PFSK-1 (cell line): Measurements from ENCODE around the gene HIVEP2.

Experiments used
- FOXP2 ChIP-seq: optimal IDR thresholded peaks from 2 replicates; pipeline ENCODE3; 2011; ENCODE audit warnings: borderline replicate concordance, control low read depth, inconsistent platforms; ENCODE audit not compliant: insufficient read depth; ENCODE audit errors: extremely low read length, extremely low read depth
- POLR2AphosphoS5 ChIP-seq: IDR thresholded peaks from 2 replicates; pipeline ENCODE4 v1.6.1; 2012; ENCODE audit warnings: low read depth, mild to moderate bottlenecking, control low read depth, low read length, moderate library complexity
- SIN3A ChIP-seq: IDR thresholded peaks from 2 replicates; pipeline ENCODE4 v1.6.1; 2012; ENCODE audit warnings: mild to moderate bottlenecking, low read length, moderate library complexity, borderline replicate concordance; ENCODE audit not compliant: insufficient read depth
- TAF1 ChIP-seq: IDR thresholded peaks from 2 replicates; pipeline ENCODE4 v1.6.1; 2012; ENCODE audit warnings: low read length, control low read depth, borderline replicate concordance; ENCODE audit not compliant: insufficient read depth
- TF ChIP-seq, protein P1 (sequence below), 2 experiments: IDR thresholded peaks; 2 replicates each; pipeline versions ENCODE4 v1.6.1 to v1.8.0; 2011 to 2012; ENCODE audit warnings: low read depth in 2 of 2, low read length in 2 of 2, control low read depth in 1 of 2, inconsistent platforms in 1 of 2, mild to moderate bottlenecking in 1 of 2, moderate library complexity in 1 of 2; ENCODE audit not compliant: insufficient read depth in 1 of 2

The HIVEP2 gene

DNA sequence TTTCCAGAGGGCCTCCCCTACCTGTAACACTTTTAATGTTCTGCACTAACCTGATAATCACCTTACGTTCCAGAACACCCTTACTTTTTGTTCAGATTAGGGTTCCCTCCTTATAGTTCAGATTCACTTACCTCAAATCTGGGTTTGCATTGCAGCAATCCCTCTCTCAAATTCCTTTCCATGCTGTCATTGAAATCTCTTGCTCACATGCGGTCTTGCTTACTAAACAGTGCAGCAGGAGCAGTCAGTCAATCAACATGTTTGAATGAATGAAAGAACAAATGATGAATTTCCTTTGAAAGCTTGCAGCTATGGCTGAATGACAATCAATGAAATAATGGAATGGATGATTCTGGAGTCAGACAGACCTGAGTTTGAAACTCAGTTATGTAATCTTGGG is 200.1 kb downstream of the HIVEP2 start:
- TF ChIP-seq SIN3A (no peak), FOXP2 (no peak), POLR2AphosphoS5 (no peak), TAF1 (no peak)
- TF ChIP-seq, protein P1, sequence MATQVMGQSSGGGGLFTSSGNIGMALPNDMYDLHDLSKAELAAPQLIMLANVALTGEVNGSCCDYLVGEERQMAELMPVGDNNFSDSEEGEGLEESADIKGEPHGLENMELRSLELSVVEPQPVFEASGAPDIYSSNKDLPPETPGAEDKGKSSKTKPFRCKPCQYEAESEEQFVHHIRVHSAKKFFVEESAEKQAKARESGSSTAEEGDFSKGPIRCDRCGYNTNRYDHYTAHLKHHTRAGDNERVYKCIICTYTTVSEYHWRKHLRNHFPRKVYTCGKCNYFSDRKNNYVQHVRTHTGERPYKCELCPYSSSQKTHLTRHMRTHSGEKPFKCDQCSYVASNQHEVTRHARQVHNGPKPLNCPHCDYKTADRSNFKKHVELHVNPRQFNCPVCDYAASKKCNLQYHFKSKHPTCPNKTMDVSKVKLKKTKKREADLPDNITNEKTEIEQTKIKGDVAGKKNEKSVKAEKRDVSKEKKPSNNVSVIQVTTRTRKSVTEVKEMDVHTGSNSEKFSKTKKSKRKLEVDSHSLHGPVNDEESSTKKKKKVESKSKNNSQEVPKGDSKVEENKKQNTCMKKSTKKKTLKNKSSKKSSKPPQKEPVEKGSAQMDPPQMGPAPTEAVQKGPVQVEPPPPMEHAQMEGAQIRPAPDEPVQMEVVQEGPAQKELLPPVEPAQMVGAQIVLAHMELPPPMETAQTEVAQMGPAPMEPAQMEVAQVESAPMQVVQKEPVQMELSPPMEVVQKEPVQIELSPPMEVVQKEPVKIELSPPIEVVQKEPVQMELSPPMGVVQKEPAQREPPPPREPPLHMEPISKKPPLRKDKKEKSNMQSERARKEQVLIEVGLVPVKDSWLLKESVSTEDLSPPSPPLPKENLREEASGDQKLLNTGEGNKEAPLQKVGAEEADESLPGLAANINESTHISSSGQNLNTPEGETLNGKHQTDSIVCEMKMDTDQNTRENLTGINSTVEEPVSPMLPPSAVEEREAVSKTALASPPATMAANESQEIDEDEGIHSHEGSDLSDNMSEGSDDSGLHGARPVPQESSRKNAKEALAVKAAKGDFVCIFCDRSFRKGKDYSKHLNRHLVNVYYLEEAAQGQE (IDR thresholded peaks at IDR 0.05; ENCODE audit: insufficient read depth in 1 of 2, low read depth in 2 of 2, low read length in 2 of 2), result no peak

DNA sequence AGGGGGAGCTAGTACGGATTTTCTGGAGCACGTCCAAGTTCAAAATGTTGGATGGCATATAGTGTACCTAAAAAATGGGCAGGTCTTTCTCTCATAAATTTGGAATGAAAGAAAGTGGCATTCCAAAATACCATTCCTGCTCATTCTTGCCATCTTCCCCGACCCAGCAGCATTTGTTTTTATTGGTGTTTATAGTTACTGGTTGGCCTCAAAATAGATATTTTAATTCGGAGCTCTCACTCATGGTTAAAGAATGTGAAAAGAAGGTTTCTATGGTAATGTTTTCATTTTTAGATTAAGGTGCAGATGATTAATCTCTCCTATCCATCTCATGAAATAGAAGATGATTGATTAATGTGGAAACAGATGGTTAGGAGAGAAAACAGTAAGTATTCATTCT is 204.5 kb downstream of the HIVEP2 start:
- TF ChIP-seq, protein P1 (IDR thresholded peaks at IDR 0.05; ENCODE audit: insufficient read depth in 1 of 2, low read depth in 2 of 2, low read length in 2 of 2), result no peak
- TF ChIP-seq SIN3A (no peak), TAF1 (no peak)

DNA sequence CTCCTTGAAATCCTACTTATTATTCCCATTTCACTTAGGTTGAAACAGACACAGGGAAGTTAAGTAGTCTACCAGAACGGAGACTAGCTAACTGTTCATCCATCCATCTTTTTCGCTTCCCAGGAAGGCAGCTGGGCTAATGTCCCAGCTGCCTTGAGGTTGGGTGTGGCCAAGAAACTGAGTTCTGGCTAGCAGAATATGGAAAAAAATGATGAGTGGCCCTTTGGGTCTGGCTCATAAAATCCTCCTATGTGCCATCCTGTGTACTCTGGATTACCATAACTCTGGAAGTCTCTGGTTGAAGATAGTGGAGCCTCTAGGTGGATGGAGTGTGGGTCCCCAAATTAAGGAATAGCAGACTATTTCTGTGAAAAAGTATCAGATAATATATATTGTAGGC is 206.2 kb downstream of the HIVEP2 start:
- no peak for TF ChIP-seq SIN3A
- TF ChIP-seq, protein P1 (IDR thresholded peaks at IDR 0.05; ENCODE audit: insufficient read depth in 1 of 2, low read depth in 2 of 2, low read length in 2 of 2), result no peak
- no peak for TF ChIP-seq POLR2AphosphoS5
- TF ChIP-seq FOXP2, result no peak
- no peak for TF ChIP-seq TAF1

DNA sequence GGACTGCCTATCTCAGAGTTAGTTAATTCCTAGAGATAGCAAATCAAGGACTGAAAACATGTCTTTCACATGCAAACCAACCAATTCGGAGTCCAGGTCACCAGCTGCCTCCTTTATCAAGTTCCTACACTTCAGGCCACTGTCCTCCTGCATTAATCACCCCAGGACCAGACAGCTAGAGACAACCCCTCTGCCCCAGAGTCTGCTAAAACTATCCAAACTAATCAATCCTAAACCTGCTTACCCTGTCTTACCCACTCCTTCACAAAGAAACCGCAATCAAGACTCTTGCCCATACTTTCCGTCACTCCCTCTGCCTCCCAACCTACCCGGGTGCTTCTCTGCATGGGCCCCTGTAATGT is 207.0 kb downstream of the HIVEP2 start:
- TF ChIP-seq SIN3A (no peak), POLR2AphosphoS5 (no peak), TAF1 (no peak), FOXP2 (no peak)
- TF ChIP-seq, protein P1 (IDR thresholded peaks at IDR 0.05; ENCODE audit: insufficient read depth in 1 of 2, low read depth in 2 of 2, low read length in 2 of 2), result no peak

DNA sequence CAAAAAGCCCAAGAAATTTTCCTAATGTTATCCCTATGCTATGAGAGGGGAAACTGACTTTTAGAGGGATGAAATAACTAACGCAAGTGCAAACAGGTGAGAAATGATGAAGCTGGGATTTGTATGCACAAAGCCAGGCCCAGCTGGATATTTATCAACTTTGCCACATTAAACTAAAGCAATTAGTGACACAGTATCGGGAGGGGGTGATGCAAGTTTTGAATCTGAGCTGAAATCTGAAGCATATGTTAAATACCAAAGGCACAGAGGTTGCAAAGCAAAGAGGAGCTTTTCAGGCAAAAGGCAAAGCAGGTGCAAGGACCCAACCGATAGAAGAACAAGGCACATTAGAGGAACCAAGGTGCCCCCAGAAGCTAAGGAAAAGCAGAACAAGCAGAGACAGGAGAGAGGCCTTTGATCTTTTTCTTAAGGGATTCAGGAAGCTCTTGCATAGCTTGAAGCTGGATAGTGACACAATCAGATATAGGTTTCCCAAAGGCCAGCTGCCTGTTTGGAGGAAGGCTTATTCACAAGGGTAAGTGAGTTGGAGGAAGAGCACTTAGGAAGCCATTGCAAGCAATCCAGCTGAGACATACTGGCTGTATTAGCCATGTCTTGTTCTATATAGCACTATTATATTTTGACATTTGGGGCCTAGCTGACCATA is 207.5 kb downstream of the HIVEP2 start:
- TF ChIP-seq FOXP2, result no peak
- no peak for TF ChIP-seq TAF1
- TF ChIP-seq SIN3A, result no peak
- no peak for TF ChIP-seq POLR2AphosphoS5
- TF ChIP-seq, protein P1 (IDR thresholded peaks at IDR 0.05; ENCODE audit: insufficient read depth in 1 of 2, low read depth in 2 of 2, low read length in 2 of 2), result no peak
